Breast epithelium (tissue), 4 donors: ENCODE results near the gene ABTB1. TPM values are rescaled to one million over a fixed set of nuclear protein-coding genes. Genes with fewer than 3 reads are reported as not detected.

Experiments
- DNase-seq, 2 donors: peaks; one replicate each; pipeline ENCODE4 v3.0.0-alpha.2; 2019; ENCODE audit warnings: low spot score in 2 of 2
- H3K27ac ChIP-seq, 2 donors: fragments of 200-600 bp; sonication (generic) in 1 of 2; one replicate each; pipeline ENCODE4 v1.5.1; 2016 to 2019; ENCODE audit warnings: mild to moderate bottlenecking in 1 of 2
- H3K27me3 ChIP-seq, 2 donors: fragments of 200-600 bp; sonication (generic) in 1 of 2; one replicate each; pipeline versions ENCODE4 v1.5.1 to v1.6.0; 2017 to 2019; ENCODE audit warnings: control low read depth in 1 of 2, mild to moderate bottlenecking in 1 of 2
- H3K36me3 ChIP-seq: fragments of 200-600 bp; one replicate; pipeline ENCODE4 v1.5.1; 2019
- H3K4me1 ChIP-seq, 2 donors: fragments of 200-600 bp; sonication (generic); one replicate each; pipeline ENCODE4 v1.5.1; 2016 to 2019; ENCODE audit warnings: control low read depth in 1 of 2
- H3K4me3 ChIP-seq, 3 donors: fragments of 200-600 bp; sonication (generic); 1 replicate in 2 of 3; 2 replicates in 1 of 3; pipeline ENCODE4 v1.5.1; 2016 to 2019; ENCODE audit warnings: mild to moderate bottlenecking in 3 of 3, moderate library complexity in 2 of 3
- H3K9me3 ChIP-seq, 2 donors: fragments of 200-600 bp; sonication (generic) in 1 of 2; one replicate each; pipeline ENCODE4 v1.5.1; 2016 to 2019; ENCODE audit warnings: control low read depth in 1 of 2
- CTCF ChIP-seq, 3 donors: fragments of 450-650 bp; IDR thresholded peaks; one replicate each; pipeline ENCODE4 v1.5.1; 2016 to 2017; ENCODE audit warnings: antibody characterized with exemption in 3 of 3, mild to moderate bottlenecking in 3 of 3, moderate library complexity in 3 of 3
- POLR2A ChIP-seq: fragments of 450-650 bp; IDR thresholded peaks from one replicate; pipeline ENCODE4 v1.6.1; 2016; ENCODE audit warnings: antibody characterized with exemption, mild to moderate bottlenecking, moderate library complexity
- POLR2AphosphoS5 ChIP-seq, 3 donors: sonication (generic); formaldehyde crosslinking; IDR thresholded peaks; one replicate each; pipeline ENCODE4 v1.6.1; 2017; ENCODE audit warnings: antibody characterized with exemption in 3 of 3
- intact Hi-C: fragments of 100-400 bp; cut with DNase I; formaldehyde crosslinking; loops from one replicate; pipeline ENCODE4 v1.15.1; 2023; ENCODE audit warnings: low total_unique reads
- total RNA-seq, 3 donors: library from RNA; depleted of rRNA; stranded (reverse); fragments of >200 nt; gene quantifications; one replicate each; pipeline ENCODE4 v1.1.0, GENCODE V29; 2016

The ABTB1 gene
- total RNA-seq, 3 donors from 2014 or later, result 32.0 to 43.6 (median 40.2) TPM

GRCh38 chr3:127715532-127715931 lies 42.8 kb downstream of the ABTB1 start:
- no peaks in the 10 kb centered on the region for H3K9me3 ChIP-seq
- TF ChIP-seq POLR2A, result no peak
- H3K36me3 ChIP-seq, result no peaks in the 10 kb centered on the region
- intact Hi-C loops, result no loop called here
- no peaks in the 10 kb centered on the region for H3K4me1 ChIP-seq
- no peak overlapping the region for H3K4me3 ChIP-seq
- peak overlapping the region in 1 of 2 donors; percentile 52 for H3K27ac ChIP-seq
- H3K27me3 ChIP-seq, result no peaks in the 10 kb centered on the region
- DNase-seq, result no peak

- intact Hi-C loops, result no loop called here
- Histone ChIP-seq H3K9me3 (no peaks in the 10 kb centered on the region), H3K27me3 (no peaks in the 10 kb centered on the region)
Measured at GRCh38 chr3:127716384-127716783, 43.6 kb downstream of the ABTB1 start.

GRCh38 chr3:127717357-127718244 lies 44.8 kb downstream of the ABTB1 start:
- no peak for DNase-seq
- Histone ChIP-seq H3K4me1 (no peaks in the 10 kb centered on the region), H3K4me3 (no peak overlapping the region), H3K27me3 (no peaks in the 10 kb centered on the region), H3K36me3 (no peaks in the 10 kb centered on the region), H3K9me3 (no peaks in the 10 kb centered on the region), H3K27ac (peak overlapping the region in 1 of 2 donors; percentile 43)
- TF ChIP-seq POLR2A (no peak), POLR2AphosphoS5 (IDR thresholded peaks at IDR 0.05) (no peak), CTCF (IDR thresholded peaks at IDR 0.05) (no peak)
- intact Hi-C loops, result no loop called here

More at GRCh38 chr3:127716384-127716783, 43.6 kb downstream of the ABTB1 start:
- no peak overlapping the region for H3K4me3 ChIP-seq
- no peaks in the 10 kb centered on the region for H3K4me1 ChIP-seq
- TF ChIP-seq POLR2AphosphoS5 (IDR thresholded peaks at IDR 0.05) (no peak), CTCF (IDR thresholded peaks at IDR 0.05) (no peak), POLR2A (no peak)
- no peak overlapping the region for H3K27ac ChIP-seq
- no peak for DNase-seq
- H3K36me3 ChIP-seq, result no peaks in the 10 kb centered on the region

- intact Hi-C loops, result no loop called here
- Histone ChIP-seq H3K27ac (peak overlapping the region in 1 of 2 donors; percentile 19), H3K27me3 (no peaks in the 10 kb centered on the region), H3K4me1 (no peaks in the 10 kb centered on the region), H3K9me3 (no peaks in the 10 kb centered on the region), H3K4me3 (no peak overlapping the region), H3K36me3 (no peaks in the 10 kb centered on the region)
- no peak for DNase-seq
- no peak for TF ChIP-seq CTCF (IDR thresholded peaks at IDR 0.05)
- TF ChIP-seq POLR2A, result no peak
- no peak for TF ChIP-seq POLR2AphosphoS5 (IDR thresholded peaks at IDR 0.05)
Measured at GRCh38 chr3:127718245-127718915, 45.6 kb downstream of the ABTB1 start.

GRCh38 chr3:127718916-127719290 lies 46.2 kb downstream of the ABTB1 start:
- Histone ChIP-seq H3K27me3 (no peaks in the 10 kb centered on the region), H3K9me3 (no peaks in the 10 kb centered on the region), H3K4me1 (no peaks in the 10 kb centered on the region), H3K36me3 (no peaks in the 10 kb centered on the region), H3K27ac (no peak overlapping the region), H3K4me3 (no peak overlapping the region)
- no peak for TF ChIP-seq POLR2AphosphoS5 (IDR thresholded peaks at IDR 0.05)
- no peak for TF ChIP-seq CTCF (IDR thresholded peaks at IDR 0.05)
- no peak for TF ChIP-seq POLR2A
- DNase-seq, result no peak
- intact Hi-C loops, result no loop called here
